MV-4-11 (cell line): ENCODE data around the gene SLC35D1.
"Not testable (repeated sequence)": the region's sequence is repeated elsewhere in the genome, so short reads cannot be mapped to it uniquely, and the experiment has no call there.

ENCODE experiments used
- DNase-seq: peaks from one replicate; lab custom pipeline; 2025; lab: John Stamatoyannopoulos, UW

SLC35D1 gene

GRCh38 chr1:67053785-67054772, at the start of gene SLC35D1:
Gene SLC35D1 (minus strand): TSS chr1:67054148. CDS start chr1:67054013, 135 bp downstream.
- DNase-seq, result peak; percentile 58

DNA sequence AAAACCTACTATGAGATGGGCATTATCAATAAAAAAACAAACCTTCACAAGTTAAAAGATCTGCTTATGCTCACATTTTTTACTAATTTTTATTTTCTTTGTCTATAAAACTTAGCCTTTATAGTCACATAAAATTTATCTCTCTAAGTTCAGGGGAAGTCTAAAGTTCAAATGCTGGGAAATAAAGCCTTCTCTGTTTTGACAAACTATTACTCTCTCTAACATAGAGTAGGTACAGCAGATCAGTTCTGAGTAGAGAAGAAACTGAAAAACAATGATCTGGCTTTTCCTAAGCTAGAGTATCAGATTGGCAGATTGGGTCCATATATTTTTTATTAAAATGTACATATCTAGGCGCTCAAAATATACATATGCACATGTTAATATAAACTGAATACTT, 49.6 kb upstream of the SLC35D1 start:
- no peak for DNase-seq

- DNase-seq, result no peak
These were observed 46.9 kb upstream of the SLC35D1 start for GRCh38 chr1:67100833-67101232.

GRCh38 chr1:67097305-67097704, 43.4 kb upstream of the SLC35D1 start:
- DNase-seq, result no peak

- no peak for DNase-seq
These were observed 40.2 kb upstream of the SLC35D1 start for GRCh38 chr1:67094191-67094590.

- DNase-seq, result no peak
These were observed 35.8 kb upstream of the SLC35D1 start for GRCh38 chr1:67089685-67090208.

DNA sequence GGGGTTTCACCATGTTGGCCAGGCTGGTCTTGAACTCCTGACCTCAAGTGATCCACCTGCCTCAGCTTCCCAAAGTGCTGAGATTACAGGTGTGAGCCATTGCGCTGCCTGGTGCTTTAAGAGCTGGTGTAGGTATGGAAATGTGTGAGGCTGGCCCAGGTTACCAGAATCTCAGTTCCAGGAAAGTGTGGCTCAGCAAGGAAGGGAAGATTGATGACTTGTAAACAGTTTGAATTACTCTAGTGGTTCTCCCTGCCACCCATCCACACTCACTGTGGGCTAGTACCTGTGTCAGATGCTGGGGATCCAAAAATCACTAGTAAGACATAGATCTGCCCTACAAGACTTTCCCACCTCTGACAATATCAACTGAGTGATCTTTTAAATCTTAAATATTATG, 34.5 kb upstream of the SLC35D1 start:
- DNase-seq, result no peak

DNA sequence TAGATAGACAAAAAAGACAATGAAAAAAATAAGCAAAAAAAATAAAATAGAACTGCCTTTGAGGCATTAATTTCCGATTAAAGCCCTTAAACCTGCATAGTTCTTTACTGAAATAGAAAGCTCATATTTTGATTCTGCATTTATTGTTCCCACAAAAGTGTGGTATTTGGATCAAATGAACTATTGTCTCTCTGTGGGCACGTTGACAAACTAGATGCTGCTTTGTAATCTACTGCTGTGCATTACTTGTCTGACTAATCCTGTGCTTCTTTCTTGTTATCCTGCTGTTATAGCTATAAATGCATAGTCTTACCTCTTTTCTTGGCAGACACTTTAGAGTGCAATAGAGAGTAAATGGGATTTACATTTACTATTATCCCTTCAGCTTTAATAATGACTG, 31.4 kb upstream of the SLC35D1 start:
- DNase-seq, result no peak

GRCh38 chr1:67084765-67085318, 30.9 kb upstream of the SLC35D1 start:
- no peak for DNase-seq

- peak; percentile 85 for DNase-seq
These were observed 24.3 kb upstream of the SLC35D1 start for GRCh38 chr1:67078291-67078690.

GRCh38 chr1:67077593-67077992, 23.6 kb upstream of the SLC35D1 start:
- no peak for DNase-seq

DNA sequence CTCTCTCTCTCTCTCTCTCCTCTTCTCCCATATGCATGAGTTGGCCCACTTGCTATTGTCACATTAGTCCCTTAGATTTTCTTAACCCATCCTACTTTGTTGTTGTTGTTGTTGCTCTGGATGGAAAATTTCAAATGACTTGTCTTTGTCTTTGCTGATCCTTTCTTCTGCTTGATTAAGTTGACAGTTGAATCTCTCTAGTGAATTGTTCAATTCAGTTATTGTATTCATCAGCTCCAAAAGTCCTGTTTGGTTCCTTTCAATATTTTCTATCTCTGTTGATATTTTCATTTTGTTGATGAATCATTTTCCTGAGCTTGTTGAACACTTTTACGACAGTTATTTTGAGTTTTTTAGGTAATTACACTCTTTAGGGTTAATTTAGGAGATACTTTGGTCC, 18.8 kb upstream of the SLC35D1 start:
- no peak for DNase-seq

DNA sequence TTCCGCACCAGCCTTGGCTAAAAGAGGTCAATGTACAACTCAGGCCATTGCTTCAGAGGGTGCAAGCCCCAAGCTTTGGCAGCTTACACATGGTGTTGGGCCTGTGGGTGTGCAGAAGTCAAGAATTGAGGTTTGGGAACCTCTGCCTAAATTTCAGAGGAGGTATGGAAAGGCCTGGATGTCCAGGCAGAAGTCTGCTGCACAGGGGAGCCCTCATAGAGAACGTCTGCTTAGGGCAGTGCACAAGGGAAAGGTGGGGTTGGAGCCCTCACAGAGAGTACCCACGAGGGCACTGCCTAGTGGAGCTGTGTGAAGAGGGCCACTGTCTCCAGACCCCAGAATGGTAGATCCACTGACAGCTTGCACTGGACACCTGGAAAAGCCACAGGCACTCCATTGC, 13.7 kb upstream of the SLC35D1 start:
- not testable (repeated sequence) for DNase-seq

GRCh38 chr1:67062412-67062811, 8.5 kb upstream of the SLC35D1 start:
- DNase-seq, result no peak

- peak; percentile 10 for DNase-seq
These were observed 7.3 kb upstream of the SLC35D1 start for GRCh38 chr1:67061266-67061665.

- peak; percentile 89 for DNase-seq
These were observed 6.9 kb upstream of the SLC35D1 start for GRCh38 chr1:67060811-67061218.

DNA sequence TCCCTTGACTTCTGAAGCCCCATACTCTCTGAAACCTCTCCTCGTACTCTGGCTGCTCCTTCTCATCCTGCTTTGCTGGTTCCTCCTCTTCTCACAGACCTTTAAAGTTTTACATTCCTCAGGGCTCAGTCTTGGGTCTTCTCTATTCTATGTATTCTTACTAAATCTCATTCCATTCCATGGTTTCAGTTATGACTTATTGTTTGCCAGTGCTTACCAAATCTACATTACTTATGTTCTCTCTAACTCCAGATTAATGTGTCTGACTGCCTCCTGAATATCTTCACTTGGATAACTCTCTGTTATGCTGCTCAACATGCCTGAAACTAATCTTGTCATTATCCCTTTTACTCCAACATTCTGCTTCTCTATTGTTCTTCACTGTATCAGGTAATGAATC, 5.4 kb upstream of the SLC35D1 start:
- DNase-seq, result no peak

DNA sequence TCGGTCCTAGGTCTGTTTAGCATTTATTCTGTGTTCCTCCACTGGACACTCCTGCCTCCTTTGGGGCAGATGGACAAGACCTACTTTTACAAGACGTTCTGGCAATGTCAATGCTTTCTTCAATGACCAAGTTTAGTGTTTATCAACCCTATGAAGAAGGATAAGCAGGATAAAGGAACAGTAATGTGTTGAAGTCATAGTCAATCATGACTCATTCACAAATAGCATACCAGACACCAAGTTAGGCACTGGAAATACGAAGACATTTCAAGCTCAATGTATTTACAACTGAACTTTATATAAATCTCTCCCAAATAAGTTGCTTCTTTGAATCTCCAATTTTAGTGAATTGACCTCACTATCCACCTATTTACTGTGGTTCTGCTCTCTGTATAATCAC, 4.8 kb upstream of the SLC35D1 start:
- DNase-seq, result no peak

DNA sequence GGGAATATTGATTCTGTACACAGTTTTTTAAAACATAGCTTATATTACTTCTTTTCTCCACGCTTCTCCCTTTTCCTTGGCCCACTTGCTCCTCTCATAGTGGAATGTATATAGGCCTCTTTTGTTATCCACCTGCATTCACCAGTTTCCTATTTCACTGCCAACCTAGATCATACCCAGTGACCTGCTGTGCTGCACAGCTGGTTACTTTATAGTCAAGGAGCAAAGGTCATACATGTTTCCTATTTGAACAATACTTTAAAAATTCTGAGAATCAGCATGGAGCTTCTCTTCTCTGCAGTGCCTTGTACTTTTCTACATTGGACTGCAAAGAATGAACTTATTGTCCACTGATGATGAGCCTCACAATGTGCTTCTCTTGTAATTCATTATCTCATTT, 4.3 kb upstream of the SLC35D1 start:
- DNase-seq, result no peak

DNA sequence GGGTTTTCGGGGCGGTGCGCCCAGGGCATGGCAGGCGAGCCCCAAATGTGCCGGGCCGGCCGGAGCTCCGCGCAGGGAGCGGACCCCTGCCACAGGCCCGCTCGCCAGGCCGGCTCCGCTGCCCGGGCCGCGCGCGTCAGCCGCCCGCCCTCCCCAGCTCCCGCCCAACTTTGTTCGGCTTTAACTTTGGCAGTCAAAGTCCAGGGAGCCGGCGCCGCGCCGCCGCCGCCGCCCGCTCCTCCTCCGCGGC, 488 bp downstream of the SLC35D1 start:
- DNase-seq, result no peak

DNA sequence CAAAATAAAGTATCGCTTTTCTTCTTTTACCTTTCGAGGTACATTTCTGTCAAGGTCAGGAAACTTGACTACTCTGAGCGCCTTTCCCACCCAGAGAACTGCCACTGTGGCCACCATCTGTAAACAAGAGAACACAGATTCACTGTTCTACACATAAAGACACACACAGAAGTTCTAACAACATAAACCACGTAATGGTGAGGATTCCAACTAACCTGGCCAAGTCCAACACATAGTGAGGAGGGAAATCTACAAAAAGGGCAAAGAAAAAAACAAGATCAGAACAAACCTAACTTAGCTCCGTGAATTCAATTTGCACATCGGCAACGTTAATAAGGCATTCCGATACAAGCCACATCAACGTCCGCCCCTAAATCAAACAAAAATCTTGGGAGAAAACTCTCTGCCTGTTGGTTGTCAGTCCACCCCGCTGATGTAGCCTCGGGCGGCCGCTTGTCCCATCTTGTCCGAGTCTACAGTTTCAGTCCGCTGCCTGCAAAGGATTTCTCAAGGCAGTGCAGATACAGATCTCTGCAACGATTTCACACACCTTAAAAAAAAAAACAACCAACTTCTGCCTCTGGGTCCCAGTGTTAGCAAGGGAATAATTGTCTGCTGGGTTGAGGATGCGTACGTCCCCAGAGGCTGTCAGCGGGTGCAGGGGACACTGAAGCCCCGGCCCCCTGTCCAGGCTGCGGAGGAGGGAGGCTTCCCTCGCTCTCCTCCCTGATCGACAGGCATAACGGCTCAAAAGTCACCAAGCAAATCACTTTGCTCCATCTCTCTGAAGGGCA, 1.0 kb downstream of the SLC35D1 start:
- no peak for DNase-seq

DNA sequence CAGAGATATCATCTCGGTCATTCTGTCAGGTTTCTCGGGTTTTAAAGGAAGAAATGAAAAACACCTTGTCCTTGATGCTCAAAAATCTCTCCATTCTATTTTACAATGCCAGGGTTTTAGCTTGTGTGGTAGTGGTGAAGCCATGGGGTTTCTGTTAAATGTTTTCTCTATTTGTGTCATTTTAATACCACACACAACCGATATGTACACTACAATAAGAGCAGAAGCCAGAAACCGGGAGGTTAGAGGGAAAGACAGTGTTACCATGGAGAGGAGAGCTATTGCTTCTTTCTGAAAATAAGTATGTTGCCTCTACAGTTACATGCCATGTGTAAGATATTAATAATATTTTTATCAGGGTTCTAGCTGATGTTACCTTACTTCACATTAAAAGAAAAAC, 2.8 kb downstream of the SLC35D1 start:
- no peak for DNase-seq
